GM21737 (cell line): ENCODE data around the gene ZNF516.

ENCODE experiments used
- ATAC-seq: cut with Tn5 transposase; IDR thresholded peaks from one replicate; pipeline ENCODE4 v1.9.1; 2021; ENCODE audit warnings: mild to moderate bottlenecking, moderate library complexity; ENCODE audit not compliant: unreplicated experiment

The ZNF516 gene

DNA sequence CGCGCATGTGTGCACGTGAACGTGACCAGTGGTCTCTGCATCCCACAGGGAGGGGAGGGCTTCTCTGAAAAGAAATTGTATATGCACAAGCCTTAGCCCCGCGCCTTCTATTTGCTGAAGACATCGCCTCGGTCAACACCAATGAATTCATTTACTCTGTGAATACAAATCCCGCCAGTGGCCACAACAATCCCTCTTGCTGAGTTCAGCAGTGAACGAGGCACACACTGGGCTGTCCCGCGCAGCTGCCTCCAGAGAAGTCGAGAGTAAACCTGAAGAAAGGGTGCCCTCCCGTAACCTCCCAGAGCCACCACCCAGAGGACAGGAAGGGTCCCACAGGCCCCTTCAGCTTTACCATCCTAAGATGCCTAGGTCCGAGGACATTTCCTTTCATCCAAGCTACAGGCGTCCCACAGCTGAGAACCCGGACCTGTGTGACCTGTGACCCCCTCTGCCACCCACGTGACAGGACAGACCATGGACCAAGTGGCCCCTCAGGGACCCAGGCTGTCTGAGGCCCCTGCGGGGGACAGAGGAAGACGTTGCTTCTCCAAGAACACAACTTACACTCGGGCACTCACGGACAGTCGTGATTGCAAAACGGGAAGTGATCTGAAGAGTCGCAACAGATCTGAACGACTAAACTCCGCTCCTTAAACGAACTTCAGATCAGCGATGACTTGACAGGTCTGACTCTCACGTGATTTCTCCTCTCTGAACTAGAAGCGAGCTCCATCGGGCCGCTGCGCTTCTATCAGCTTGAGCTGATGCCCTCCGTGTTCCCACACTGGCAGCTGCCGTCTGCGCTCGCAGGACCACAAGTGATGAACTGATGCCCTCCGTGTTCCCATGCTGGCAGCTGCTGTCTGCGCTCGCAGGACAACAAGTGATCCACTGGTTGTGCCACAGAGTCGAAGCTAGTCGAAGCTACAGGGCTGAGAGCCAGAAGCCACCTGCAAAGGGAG, 92.7 kb downstream of the ZNF516 start:
- ATAC-seq: no peak

DNA sequence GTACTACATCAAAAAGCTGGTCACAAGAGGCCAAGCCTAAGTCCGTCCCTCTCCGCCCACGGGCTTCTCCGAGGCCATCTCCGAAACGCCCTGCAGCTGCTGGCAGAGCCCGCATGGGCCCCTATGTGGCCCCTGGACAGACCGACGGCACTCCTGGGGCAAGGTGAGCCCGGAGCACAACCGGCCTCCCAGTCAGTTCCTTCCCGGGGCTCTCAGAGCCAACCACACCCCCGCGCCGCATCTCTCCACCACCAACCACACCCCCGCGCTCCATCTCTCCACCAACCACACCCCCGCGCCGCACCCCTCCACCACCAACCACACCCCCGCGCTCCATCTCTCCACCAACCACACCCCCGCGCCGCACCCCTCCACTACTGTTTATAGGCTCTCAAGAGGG, 93.5 kb downstream of the ZNF516 start:
- ATAC-seq: no peak

DNA sequence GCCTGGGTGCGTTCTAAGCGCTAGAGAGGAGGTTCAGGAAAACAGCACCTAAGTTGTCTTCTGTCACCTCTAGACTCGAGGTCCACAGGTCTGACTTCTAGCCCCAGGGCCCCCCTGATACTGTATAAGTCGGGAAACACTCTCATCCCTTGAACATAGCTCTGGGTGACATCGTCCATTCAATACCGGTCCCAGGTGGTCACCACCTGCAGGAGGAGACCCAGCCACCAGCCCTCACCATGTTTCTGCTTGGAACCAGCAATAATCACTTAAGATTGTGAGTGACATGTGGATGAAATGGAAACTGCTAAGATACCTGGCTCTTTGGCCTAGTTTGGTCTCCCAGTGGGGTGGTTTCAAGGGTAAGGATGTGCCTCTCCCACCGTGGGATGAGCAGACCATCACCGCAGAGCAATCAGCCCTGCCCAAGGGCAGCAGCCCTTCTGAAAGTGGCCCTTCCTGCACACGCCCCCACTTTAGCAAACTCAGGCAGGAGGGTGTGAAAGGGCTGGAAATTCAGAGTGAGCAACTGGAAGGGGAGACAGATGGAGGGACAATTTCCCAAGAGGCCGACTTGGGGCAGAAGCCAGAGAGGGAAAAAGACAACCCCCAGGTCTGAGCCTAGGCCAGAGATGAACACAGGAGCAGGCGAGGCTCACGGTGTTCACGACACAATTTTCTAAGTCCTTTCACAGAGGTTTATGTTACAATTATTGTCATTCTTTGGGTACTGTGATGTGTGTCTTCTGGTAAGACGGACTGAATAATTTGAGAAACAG, 95.2 kb downstream of the ZNF516 start:
- no peak for ATAC-seq

DNA sequence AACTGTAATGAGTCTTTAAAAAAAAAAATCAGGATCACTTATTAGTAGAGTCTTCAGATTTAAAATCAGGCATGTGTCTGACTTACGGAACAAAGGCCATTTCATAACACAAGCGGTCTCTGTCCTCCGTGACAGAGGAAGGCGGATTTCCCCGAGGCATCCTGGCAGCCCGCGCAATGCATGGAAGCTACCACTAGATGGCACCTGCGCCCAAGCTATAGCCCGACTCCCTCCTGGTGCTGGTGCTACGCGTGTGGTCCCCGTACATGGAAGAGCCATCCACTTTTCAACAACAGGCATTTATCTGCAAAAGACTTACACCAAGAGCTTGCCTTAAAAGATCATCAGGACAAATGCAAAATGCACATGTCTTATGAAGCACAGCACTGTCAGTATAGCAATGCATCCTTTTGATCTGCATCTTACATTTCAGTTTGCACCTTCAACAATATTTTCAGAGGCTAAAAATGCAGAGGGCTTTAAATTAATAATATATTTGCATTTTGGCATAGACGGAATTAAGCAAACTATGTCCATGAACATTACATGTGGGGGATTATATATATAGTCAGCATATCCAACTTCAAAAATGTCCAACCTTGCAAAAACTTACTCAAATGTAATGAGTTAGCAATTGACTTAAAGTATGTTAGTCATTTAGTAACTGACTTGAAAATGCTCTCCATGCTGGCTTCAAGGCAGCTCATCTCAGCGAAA, 96.0 kb downstream of the ZNF516 start:
- ATAC-seq: peak; percentile 82

DNA sequence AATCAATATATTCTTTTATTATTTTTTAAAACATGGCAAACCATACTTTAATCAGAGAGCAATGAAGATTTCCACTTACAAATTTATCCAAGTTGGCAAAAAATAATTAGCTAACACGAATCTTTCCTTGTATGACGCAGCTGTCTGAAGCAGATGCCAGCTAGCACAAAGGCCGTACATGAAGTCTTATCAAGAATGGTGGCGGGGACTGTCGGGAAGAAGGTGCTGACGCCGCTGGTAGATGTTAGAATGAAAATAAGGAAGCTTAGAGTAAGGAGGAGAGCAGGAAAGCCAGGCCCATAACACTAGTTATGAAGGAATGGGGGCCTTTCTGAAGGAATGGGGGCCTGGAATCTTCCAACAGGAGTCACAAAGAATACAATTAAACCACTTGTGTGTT, 96.7 kb downstream of the ZNF516 start:
- ATAC-seq: no peak

DNA sequence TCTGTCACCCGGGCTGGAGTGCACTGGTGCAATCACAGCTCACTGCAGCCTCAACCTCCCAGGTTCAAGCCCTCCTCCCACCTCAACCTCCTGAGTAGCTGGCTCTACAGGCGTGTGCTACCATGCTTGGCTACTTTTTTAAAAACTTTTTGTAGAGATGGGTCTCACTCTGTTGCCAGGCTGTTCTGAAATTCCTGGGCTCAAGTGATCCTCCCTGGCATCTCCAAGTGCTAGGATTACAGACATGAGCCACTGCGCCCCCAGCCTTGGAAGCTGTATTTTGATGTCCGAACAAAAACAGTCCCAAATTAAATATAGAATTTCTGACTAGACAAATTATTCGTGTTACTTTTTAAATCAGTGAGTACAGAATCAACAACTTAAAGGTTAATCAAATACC, 97.4 kb downstream of the ZNF516 start:
- no peak for ATAC-seq

DNA sequence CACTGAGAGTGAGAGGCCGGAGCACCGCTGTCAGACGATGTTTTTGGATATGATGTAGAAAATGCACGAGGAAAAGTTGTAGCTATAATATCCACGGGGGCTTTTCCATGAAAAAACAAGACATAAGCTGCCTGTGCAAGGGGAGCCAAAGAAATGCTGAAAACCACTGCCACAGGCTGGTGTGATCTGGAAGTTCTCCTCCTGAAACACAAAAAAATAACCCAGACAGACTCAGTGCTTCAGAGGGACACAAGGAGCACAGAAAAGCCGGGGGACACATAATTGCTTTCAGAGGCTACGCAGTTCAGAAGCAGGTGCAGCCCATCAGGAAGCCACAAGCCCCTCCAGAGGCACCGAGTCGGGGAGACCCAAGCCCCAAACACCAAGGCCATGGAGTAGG, 98.2 kb downstream of the ZNF516 start:
- no peak for ATAC-seq

DNA sequence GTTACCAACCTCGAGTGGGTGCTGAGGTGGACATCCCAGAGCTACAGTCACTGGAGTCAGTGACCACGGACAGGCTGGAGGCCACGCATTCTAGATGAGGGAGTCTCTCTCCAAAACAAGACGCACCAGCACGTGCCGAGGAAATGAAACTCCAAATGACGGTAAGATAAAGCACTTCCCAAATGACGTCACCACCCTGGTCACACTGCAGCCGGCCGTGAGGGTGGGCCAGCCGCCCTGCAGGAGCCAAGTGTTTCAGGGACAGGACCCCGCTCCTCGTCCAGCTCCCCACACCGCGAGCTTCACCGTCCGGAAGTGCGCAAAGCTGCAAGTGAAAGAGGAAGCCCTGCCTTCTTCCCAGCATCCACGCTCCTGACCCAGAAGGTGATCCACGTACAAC, 99.4 kb downstream of the ZNF516 start:
- no peak for ATAC-seq

DNA sequence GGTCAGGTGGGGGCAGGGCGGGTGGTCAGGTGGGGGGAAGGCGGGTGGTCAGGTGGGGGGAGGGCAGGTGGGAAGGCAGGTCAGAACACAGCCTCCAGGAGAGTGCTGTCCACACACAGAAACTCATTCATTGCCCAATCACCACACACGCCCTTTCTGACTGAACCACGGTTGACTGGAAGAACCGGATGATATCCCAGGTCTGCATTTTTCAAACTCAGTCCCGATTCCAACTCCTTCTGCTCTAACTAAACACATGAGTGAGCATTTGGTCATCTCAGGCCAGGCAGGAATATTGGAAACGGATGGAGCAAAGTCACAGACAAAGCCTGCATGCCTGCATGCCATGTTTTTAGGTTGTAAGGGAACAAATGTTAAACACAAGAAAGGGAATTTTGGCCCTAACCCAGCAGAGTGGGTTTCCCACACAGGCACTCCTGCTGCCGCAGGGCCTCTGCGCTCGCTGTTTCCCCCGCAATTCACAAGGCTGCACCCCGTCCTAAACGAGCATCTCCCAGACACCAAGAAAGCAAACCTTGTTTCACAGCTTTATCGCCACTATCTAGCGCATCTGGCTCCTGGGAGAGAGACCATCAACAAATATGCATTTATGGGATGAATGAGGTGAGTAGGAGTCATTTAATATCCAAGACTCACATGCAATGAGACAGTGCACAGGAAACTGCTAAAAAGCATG, 100.1 kb downstream of the ZNF516 start:
- ATAC-seq: no peak

DNA sequence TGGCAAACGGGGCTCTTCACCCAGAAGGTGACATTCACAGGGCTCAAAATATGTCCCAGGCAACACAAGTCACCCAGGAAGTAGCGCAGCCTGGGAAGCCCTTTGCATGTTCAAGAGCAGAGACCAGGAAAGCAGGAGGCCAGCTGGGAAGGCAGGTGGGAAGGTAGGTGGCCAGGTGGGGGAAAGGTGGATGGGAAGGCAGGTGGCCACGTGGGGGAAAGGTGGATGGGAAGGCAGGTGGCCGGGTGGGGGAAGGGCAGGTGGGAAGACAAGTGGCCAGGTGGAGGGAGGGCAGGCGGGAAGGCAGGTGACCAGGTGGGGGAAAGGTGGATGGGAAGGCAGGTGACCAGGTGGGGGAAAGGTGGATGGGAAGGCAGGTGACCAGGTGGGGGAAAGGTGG, 102.7 kb downstream of the ZNF516 start:
- ATAC-seq: no peak

DNA sequence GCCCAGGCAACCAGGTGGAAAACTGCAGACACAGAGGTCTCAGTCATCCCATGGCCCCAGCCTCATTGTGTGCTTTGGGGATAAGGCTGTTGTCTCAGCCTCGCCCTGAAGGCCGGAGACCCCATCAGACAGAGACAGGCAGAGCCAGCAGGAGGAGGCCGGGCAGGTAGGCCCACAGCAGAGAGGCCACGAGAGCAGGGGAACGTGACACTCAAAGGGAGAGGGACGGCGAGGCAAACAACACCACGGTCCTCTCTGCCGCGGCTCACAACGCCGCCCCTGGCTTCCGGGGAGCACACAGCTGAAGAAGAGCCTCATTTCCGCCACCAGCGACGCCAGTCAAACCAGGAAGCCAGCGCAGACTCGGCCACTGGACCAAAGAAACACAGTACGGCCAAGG, 103.3 kb downstream of the ZNF516 start:
- no peak for ATAC-seq

DNA sequence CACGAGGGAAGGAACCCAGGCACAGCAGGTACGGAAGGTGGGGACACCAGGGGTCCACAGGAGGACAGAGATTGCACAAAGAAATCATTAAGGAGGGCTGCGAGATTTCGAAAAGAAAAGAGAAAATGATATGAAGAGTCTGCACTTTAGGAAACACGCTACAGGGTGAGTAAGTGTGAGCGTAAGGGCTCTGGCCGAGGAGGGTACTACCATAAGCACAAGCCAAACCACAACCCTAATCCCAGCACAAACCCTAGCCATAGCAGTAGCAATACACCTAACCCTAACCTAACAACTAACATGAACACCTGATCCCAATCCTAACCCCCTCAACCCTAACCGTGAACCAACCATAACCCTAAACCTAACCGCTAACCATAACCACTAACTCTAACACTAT, 104.0 kb downstream of the ZNF516 start:
- ATAC-seq: no peak

DNA sequence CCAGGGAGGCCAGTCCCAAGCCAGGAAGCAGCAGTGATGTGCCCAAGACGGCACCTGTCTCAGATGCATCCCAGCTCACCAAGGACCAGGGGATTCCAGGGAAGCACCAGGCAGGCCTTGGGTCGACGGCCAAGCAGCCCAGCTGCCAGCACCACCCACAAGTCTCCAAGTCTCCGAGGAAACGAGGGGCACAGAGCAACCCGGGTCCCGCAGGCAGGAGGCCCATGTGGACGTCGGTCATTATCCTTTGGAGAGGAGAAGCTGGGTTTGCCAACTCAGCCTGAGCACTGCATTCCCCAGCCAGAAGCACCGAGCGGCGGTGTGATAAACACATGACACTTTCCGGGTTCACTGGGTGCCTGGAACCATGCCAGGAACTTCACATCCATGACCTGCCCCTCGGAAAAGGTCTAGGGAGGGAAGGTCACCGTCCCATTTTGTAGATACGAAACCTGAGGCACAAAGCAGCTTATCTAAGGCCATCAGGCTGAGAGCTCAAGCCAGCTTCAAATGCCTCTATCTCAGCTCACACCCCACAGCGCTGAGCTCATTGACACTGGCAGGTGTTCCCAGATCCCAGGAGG, 104.5 kb downstream of the ZNF516 start:
- ATAC-seq: no peak

DNA sequence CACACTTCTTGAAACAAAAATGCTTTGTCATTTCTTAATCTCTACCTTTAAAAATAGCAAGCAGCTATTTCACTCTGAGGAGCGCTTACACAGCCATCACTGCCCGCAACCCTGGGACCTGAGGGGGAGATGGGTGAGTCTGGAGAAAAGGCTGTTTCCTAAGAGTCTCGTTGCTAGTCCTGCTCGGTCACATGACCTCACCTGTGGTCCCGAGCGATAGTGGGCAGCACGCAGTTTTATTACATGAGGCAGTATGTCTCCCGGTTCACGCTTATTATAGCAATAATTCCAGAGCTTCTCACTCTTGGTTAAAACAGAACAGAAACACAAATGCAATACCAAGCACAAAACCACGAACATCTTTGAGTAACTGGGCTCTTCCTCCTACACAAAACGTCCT, 105.3 kb downstream of the ZNF516 start:
- no peak for ATAC-seq

DNA sequence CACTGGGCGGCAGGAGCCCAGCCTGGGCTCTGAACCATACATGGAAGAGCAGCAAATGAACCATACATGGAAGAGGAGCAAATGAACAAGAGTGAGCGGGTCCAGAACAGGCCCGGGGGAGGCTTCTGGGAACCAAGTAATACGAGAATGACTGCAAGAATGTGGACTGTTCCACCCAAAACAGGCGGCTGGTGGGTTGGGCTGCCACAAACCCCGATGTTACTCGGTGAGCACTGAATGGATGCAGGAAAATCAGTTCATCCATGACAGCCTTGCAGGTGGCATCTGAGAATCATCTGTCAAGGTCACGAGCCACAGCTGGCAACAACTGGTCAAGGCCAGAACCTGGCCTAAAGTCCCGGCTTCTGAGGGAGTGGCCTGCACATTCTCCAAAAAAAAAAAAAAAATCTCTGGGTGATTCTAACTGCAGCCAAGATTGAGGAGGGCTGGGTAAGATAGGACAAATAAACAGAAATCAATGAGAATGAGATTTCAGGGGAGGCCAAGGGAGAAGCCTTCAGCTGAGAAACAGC, 106.1 kb downstream of the ZNF516 start:
- ATAC-seq: no peak

DNA sequence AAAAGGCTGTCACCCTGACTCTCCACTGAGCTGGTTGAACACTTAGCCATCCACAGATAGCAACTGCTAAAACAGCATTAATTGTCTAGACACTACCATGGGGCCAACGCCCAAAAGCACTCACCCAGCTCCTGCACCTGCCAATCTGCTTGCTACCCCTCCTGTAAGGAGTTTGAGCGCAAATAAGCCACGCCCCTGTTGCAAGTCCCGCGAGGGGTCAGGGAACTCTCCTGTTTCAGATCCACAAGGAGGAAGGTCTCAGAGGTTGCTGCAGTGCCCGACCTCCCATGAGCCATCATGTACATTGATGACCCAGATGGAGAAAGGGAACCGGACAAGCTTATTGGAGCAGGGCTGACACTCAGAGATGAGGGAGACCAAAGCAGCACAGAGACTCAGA, 106.8 kb downstream of the ZNF516 start:
- ATAC-seq: no peak

DNA sequence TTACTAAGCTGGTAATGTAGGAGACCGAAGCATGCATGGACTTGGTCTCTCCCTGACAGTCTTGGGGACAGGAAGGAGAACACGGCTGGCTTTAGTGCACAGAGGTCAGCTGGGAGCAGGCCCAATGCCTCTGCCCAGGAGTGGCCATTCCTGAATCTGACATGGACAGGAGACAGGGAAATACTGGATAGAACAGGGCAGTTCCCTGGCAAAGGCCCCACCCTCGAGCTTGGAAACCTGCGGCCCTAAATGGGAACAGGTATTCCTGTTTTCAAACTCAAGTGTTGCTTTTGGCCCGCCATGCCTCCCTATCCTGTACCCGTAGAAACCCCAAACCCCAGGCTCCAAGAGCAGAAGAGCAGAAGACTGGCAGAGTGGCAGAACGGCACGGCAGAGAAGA, 107.4 kb downstream of the ZNF516 start:
- no peak for ATAC-seq

DNA sequence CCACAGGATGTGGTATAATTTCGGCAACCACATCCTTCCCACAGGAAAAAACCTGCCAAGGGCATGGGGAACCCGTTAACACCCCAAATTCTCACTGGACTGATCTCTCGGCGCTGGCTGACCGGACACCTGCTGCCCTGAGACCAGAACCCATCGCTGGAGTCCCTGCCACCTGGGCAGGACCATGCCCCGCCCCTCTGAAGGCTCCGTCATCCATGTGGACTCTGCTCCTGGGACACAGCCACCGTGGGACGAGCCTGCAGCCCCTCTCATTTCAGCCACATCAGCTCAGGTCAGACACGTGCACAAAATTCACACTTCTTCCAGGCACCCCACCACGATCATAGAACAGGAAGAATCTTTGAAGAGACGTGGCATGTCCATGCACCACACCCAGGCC, 108.2 kb downstream of the ZNF516 start:
- no peak for ATAC-seq

DNA sequence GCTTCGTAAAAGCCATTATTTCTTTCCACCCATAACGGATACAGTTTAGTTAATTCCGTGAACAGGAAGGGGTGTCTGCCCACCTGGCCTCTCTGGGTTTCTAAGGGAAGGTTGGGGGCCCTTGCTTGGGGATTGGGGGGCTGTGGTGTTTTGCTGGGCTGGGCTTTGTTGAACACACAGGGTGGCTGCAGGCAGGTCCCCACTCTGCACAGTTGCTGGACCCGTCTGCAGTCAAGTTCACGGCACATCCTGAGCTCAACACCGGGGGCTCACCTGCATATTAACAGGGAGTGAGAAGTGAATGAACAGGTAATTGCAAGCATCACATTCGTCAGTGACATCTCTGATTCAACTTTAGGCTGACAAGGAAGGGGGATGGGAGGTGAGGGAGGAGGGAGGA, 109.0 kb downstream of the ZNF516 start:
- ATAC-seq: no peak

DNA sequence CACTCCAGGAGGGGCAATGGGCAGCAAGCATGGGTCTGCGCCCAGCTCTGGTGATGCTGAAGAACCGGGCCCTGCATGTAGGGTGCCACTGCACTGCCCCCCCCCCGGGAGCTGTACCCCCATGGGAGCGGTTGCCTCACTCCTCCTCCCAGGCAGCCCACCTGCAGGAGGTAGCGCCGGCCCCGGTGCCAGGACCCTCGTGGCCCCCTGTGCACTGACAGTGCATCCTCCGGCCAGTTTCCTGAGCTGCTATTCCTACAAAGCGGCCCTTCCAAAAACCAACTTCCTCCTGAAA, 109.4 kb downstream of the ZNF516 start:
- no peak for ATAC-seq
